Prostate gland (tissue), 2 donors: ENCODE measurements around the gene SLC39A13.

Experiments used
- POLR2A ChIP-seq: fragments of 450-650 bp; IDR thresholded peaks from one replicate; pipeline ENCODE4 v1.6.1; 2016; ENCODE audit warnings: antibody characterized with exemption, mild to moderate bottlenecking
- TF ChIP-seq, protein P1 (sequence below), 4 experiments: fragments of 200-600 bp in 2 of 4; fragments of 450-650 bp in 2 of 4; sonication (generic) in 2 of 4; IDR thresholded peaks; 1 replicate in 3 of 4; 2 replicates in 1 of 4; pipeline ENCODE4 v1.5.1; 2016 to 2019; ENCODE audit warnings: antibody characterized with exemption in 4 of 4, mild to moderate bottlenecking in 2 of 4, moderate library complexity in 2 of 4

DNA sequence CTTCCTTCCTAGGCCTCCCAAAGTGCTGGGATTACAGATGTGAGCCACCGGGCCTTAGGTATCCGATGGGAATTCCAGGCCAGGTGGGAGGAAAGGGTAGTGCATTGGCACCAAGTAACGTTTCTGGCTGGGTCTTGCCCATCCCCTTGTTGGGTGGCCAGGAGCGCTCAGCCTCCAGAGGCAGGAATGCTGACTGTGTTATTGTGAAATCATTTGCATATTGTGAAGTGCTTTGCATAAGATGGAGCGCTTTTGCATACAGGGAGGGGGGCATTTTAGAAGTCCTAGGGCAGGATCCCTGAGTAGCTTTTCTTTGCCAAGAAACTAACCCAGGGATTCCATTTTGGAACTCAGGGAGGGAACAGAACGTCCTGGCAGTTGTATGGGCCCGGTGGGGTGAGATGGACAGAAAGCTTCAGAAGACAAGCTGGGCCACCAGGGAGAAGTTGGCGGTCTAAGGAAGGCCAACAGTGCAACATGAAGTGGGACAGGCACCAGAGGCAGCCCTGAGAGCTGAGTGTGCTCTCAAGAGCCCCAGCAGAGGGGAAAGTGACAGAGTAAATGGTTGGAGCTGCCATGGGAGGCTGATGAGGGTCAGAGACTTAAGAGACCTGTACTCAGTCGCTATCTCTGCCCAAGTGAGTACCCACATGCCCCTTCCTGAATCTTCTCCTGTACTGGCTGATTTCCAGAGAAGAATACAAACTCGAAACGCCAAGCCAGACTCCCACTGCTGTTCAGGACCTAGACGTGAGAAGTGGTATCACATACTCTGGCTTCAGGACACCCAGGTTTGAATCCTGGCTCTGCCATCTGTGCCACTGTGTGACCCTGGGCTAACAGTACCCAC lies 1.3 kb upstream of the SLC39A13 start:
- TF ChIP-seq, protein P1, sequence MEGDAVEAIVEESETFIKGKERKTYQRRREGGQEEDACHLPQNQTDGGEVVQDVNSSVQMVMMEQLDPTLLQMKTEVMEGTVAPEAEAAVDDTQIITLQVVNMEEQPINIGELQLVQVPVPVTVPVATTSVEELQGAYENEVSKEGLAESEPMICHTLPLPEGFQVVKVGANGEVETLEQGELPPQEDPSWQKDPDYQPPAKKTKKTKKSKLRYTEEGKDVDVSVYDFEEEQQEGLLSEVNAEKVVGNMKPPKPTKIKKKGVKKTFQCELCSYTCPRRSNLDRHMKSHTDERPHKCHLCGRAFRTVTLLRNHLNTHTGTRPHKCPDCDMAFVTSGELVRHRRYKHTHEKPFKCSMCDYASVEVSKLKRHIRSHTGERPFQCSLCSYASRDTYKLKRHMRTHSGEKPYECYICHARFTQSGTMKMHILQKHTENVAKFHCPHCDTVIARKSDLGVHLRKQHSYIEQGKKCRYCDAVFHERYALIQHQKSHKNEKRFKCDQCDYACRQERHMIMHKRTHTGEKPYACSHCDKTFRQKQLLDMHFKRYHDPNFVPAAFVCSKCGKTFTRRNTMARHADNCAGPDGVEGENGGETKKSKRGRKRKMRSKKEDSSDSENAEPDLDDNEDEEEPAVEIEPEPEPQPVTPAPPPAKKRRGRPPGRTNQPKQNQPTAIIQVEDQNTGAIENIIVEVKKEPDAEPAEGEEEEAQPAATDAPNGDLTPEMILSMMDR (IDR thresholded peaks at IDR 0.05), result peak in 1 of 4 experiments; percentile 14
- TF ChIP-seq POLR2A, result no peak
